ENCODE data around the gene CGREF1. TPM values are rescaled to one million over a fixed set of nuclear protein-coding genes. Genes with fewer than 3 reads are reported as not detected.

The CGREF1 gene
- total RNA-seq, 4 donors from 2014 or later = 3.7 to 8.5 TPM; not detected in 2

- H3K36me3 ChIP-seq = no peaks in the 10 kb centered on the region
- intact Hi-C loops (cut with DNase I) = no loop called here
- H3K4me1 ChIP-seq = peaks cover 5 to 13% of the 10 kb centered on the region in 2 donors
- no peaks in the 10 kb centered on the region for H3K27me3 ChIP-seq
- H3K9me3 ChIP-seq = no peaks in the 10 kb centered on the region
- no peak for DNase-seq
- 78 to 93% methylated on average over 2 to 3 of the region's 5 CpGs for WGBS, 2 donors
- H3K4me3 ChIP-seq (replicated peaks in 1 of 3) = no peak overlapping the region
- no peak overlapping the region for H3K27ac ChIP-seq
- TF ChIP-seq POLR2A (IDR thresholded peaks at IDR 0.05) (no peak), CTCF (IDR thresholded peaks at IDR 0.05) (no peak)
Measured at GRCh38 chr2:27102329-27102728, 16.6 kb downstream of the CGREF1 start.

DNA sequence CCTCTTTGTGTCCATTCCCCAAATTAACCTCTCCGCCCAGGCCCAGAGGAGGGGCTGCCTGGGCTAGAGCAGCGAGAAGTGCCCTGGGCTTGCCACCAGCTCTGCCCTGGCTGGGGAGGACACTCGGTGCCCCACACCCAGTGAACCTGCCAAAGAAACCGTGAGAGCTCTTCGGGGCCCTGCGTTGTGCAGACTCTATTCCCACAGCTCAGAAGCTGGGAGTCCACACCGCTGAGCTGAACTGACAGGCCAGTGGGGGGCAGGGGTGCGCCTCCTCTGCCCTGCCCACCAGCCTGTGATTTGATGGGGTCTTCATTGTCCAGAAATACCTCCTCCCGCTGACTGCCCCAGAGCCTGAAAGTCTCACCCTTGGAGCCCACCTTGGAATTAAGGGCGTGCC, 18.9 kb downstream of the CGREF1 start:
- no peak overlapping the region for H3K4me3 ChIP-seq (replicated peaks in 1 of 3)
- WGBS, 2 donors = 84 to 90% methylated on average over 7 to 10 of the region's 10 CpGs
- no peaks in the 10 kb centered on the region for H3K27me3 ChIP-seq
- TF ChIP-seq CTCF (IDR thresholded peaks at IDR 0.05) = no peak
- no peak for TF ChIP-seq POLR2A (IDR thresholded peaks at IDR 0.05)
- H3K36me3 ChIP-seq = no peaks in the 10 kb centered on the region
- DNase-seq = no peak
- H3K9me3 ChIP-seq = no peaks in the 10 kb centered on the region
- no peak overlapping the region for H3K27ac ChIP-seq
- intact Hi-C loops (cut with DNase I) = no loop called here
- H3K4me1 ChIP-seq = peaks cover 0 to 10% of the 10 kb centered on the region in 2 donors

DNA sequence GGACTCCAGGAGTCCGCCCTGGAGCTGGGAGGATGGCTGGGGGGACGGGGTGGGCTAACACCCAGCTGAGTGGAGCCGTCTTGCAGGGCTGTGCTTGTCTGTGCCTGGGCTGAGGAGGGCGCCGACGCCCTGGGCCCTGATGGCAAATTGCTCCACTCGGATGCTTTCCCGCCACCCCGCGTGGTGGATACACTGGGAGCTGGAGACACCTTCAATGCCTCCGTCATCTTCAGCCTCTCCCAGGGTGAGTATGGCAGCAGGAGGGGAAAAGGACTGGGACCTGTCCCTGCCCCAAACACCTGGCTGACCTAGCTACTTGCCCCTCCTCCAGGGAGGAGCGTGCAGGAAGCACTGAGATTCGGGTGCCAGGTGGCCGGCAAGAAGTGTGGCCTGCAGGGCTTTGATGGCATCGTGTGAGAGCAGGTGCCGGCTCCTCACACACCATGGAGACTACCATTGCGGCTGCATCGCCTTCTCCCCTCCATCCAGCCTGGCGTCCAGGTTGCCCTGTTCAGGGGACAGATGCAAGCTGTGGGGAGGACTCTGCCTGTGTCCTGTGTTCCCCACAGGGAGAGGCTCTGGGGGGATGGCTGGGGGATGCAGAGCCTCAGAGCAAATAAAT, 19.5 kb downstream of the CGREF1 start:
- Histone ChIP-seq H3K27ac (no peak overlapping the region), H3K36me3 (no peaks in the 10 kb centered on the region), H3K9me3 (no peaks in the 10 kb centered on the region), H3K27me3 (no peaks in the 10 kb centered on the region), H3K4me1 (peaks cover 0 to 10% of the 10 kb centered on the region in 2 donors), H3K4me3 (replicated peaks in 1 of 3) (no peak overlapping the region)
- intact Hi-C loops (cut with DNase I) = loop anchor here (5.0 to 10.0 kb wide), 3 partner anchors 93 to 205 kb away; partner anchors contain the start of genes DNAJC5G and UCN
- no peak for DNase-seq
- TF ChIP-seq POLR2A (IDR thresholded peaks at IDR 0.05) (no peak), CTCF (IDR thresholded peaks at IDR 0.05) (no peak)
- WGBS, 2 donors = 89 to 93% methylated on average over 8 to 19 of the region's 19 CpGs

DNA sequence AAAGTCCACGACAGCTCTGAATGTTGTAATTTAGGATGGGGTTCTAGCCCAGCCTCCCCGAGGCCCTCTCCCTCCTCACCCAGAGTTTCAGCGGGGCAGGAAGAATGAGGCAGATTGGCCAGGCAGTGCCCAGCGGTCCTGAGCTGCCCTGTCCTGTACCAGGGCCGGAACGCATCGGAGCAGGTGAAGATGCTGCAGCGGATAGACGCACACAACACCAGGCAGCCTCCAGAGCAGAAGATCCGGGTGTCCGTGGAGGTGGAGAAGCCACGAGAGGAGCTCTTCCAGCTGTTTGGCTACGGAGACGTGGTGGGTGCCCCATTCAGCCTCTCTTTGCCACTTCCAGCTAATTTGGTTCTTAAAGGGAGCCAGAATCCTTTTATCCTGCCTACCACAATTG, 21.6 kb downstream of the CGREF1 start:
- H3K4me3 ChIP-seq (replicated peaks in 1 of 3) = no peak overlapping the region

More for the DNA sequence above, 21.6 kb downstream of the CGREF1 start:
- H3K4me1 ChIP-seq = peaks cover 5 to 21% of the 10 kb centered on the region in 2 donors
- no peak for DNase-seq
- TF ChIP-seq POLR2A (IDR thresholded peaks at IDR 0.05) = no peak
- TF ChIP-seq CTCF (IDR thresholded peaks at IDR 0.05) = no peak
- intact Hi-C loops (cut with DNase I) = loop anchor here (5.0 to 10.0 kb wide), 3 partner anchors 95 to 207 kb away; partner anchors contain the start of genes DNAJC5G and UCN
- H3K36me3 ChIP-seq = no peaks in the 10 kb centered on the region
- WGBS, 2 donors = 94% methylated on average over 10 to 14 of the region's 14 CpGs
- H3K27me3 ChIP-seq = no peaks in the 10 kb centered on the region
- H3K9me3 ChIP-seq = no peaks in the 10 kb centered on the region
- H3K27ac ChIP-seq = no peak overlapping the region
